ENCODE data around the gene PPDPF.

The PPDPF gene

GRCh38 chr20:63483834-63484233 is 36.7 kb upstream of the PPDPF start:
- Mint-ChIP-seq H3K4me1 (ENCODE audit: low read depth) (no peaks in the 10 kb centered on the region), H3K27ac (no peak overlapping the region), H3K9me3 (ENCODE audit: low read depth) (no peaks in the 10 kb centered on the region), H3K36me3 (no peaks in the 10 kb centered on the region), H3K4me3 (no peak overlapping the region), H3K27me3 (peaks cover 12% of the 10 kb centered on the region)

GRCh38 chr20:63484236-63484635 is 36.3 kb upstream of the PPDPF start:
- no peak overlapping the region for H3K4me3 Mint-ChIP-seq
- no peaks in the 10 kb centered on the region for H3K9me3 Mint-ChIP-seq (ENCODE audit: low read depth)
- no peaks in the 10 kb centered on the region for H3K4me1 Mint-ChIP-seq (ENCODE audit: low read depth)
- H3K36me3 Mint-ChIP-seq, result no peaks in the 10 kb centered on the region
- H3K27ac Mint-ChIP-seq, result no peak overlapping the region
- H3K27me3 Mint-ChIP-seq, result peaks cover 12% of the 10 kb centered on the region

GRCh38 chr20:63484651-63485403 is 35.7 kb upstream of the PPDPF start:
- Mint-ChIP-seq H3K9me3 (ENCODE audit: low read depth) (no peaks in the 10 kb centered on the region), H3K36me3 (no peaks in the 10 kb centered on the region), H3K4me1 (ENCODE audit: low read depth) (no peaks in the 10 kb centered on the region), H3K27ac (no peak overlapping the region), H3K27me3 (peaks cover 9% of the 10 kb centered on the region), H3K4me3 (no peak overlapping the region)

GRCh38 chr20:63486300-63486855 is 34.2 kb upstream of the PPDPF start:
- H3K27ac Mint-ChIP-seq, result no peak overlapping the region
- H3K36me3 Mint-ChIP-seq, result no peaks in the 10 kb centered on the region
- no peaks in the 10 kb centered on the region for H3K4me1 Mint-ChIP-seq (ENCODE audit: low read depth)
- H3K27me3 Mint-ChIP-seq, result peaks cover 6% of the 10 kb centered on the region
- no peaks in the 10 kb centered on the region for H3K9me3 Mint-ChIP-seq (ENCODE audit: low read depth)
- H3K4me3 Mint-ChIP-seq, result no peak overlapping the region

- Mint-ChIP-seq H3K9me3 (ENCODE audit: low read depth) (no peaks in the 10 kb centered on the region), H3K27me3 (peaks cover 6% of the 10 kb centered on the region), H3K36me3 (no peaks in the 10 kb centered on the region), H3K27ac (no peak overlapping the region), H3K4me1 (ENCODE audit: low read depth) (no peaks in the 10 kb centered on the region), H3K4me3 (no peak overlapping the region)
These were observed 33.3 kb upstream of the PPDPF start for GRCh38 chr20:63487116-63487764.

- Mint-ChIP-seq H3K27me3 (peaks cover 8% of the 10 kb centered on the region), H3K4me3 (no peak overlapping the region), H3K36me3 (no peaks in the 10 kb centered on the region), H3K27ac (no peak overlapping the region), H3K4me1 (ENCODE audit: low read depth) (no peaks in the 10 kb centered on the region), H3K9me3 (ENCODE audit: low read depth) (no peaks in the 10 kb centered on the region)
These were observed 32.8 kb upstream of the PPDPF start for GRCh38 chr20:63487781-63488241.

GRCh38 chr20:63488315-63489251 is 32.0 kb upstream of the PPDPF start:
- H3K9me3 Mint-ChIP-seq (ENCODE audit: low read depth), result no peaks in the 10 kb centered on the region
- H3K4me1 Mint-ChIP-seq (ENCODE audit: low read depth), result no peaks in the 10 kb centered on the region
- no peak overlapping the region for H3K27ac Mint-ChIP-seq
- H3K36me3 Mint-ChIP-seq, result no peaks in the 10 kb centered on the region
- peaks cover 8% of the 10 kb centered on the region for H3K27me3 Mint-ChIP-seq
- no peak overlapping the region for H3K4me3 Mint-ChIP-seq

GRCh38 chr20:63490416-63490815 is 30.1 kb upstream of the PPDPF start:
- Mint-ChIP-seq H3K4me1 (ENCODE audit: low read depth) (no peaks in the 10 kb centered on the region), H3K27me3 (peaks cover 4% of the 10 kb centered on the region)

GRCh38 chr20:63491078-63491477 is 29.5 kb upstream of the PPDPF start:
- H3K4me3 Mint-ChIP-seq, result no peak overlapping the region

More at GRCh38 chr20:63490416-63490815, 30.1 kb upstream of the PPDPF start:
- no peaks in the 10 kb centered on the region for H3K36me3 Mint-ChIP-seq
- H3K4me3 Mint-ChIP-seq, result no peak overlapping the region
- H3K9me3 Mint-ChIP-seq (ENCODE audit: low read depth), result no peaks in the 10 kb centered on the region
- H3K27ac Mint-ChIP-seq, result no peak overlapping the region

GRCh38 chr20:63491635-63492230 is 28.8 kb upstream of the PPDPF start:
- no peak overlapping the region for H3K27ac Mint-ChIP-seq
- no peak overlapping the region for H3K4me3 Mint-ChIP-seq
- H3K36me3 Mint-ChIP-seq, result no peaks in the 10 kb centered on the region
- peaks cover 1% of the 10 kb centered on the region for H3K27me3 Mint-ChIP-seq
- H3K9me3 Mint-ChIP-seq (ENCODE audit: low read depth), result no peaks in the 10 kb centered on the region
- H3K4me1 Mint-ChIP-seq (ENCODE audit: low read depth), result peaks cover 2% of the 10 kb centered on the region

More at GRCh38 chr20:63491078-63491477, 29.5 kb upstream of the PPDPF start:
- Mint-ChIP-seq H3K27ac (no peak overlapping the region), H3K27me3 (peaks cover 3% of the 10 kb centered on the region), H3K4me1 (ENCODE audit: low read depth) (no peaks in the 10 kb centered on the region), H3K36me3 (no peaks in the 10 kb centered on the region), H3K9me3 (ENCODE audit: low read depth) (no peaks in the 10 kb centered on the region)

GRCh38 chr20:63492518-63492917 is 28.0 kb upstream of the PPDPF start:
- no peak overlapping the region for H3K27ac Mint-ChIP-seq
- peaks cover 2% of the 10 kb centered on the region for H3K4me1 Mint-ChIP-seq (ENCODE audit: low read depth)
- H3K27me3 Mint-ChIP-seq, result peaks cover 2% of the 10 kb centered on the region
- H3K36me3 Mint-ChIP-seq, result no peaks in the 10 kb centered on the region
- no peaks in the 10 kb centered on the region for H3K9me3 Mint-ChIP-seq (ENCODE audit: low read depth)
- H3K4me3 Mint-ChIP-seq, result no peak overlapping the region

- Mint-ChIP-seq H3K4me3 (no peak overlapping the region), H3K27ac (no peak overlapping the region), H3K4me1 (ENCODE audit: low read depth) (peaks cover 2% of the 10 kb centered on the region), H3K27me3 (peaks cover 3% of the 10 kb centered on the region), H3K36me3 (no peaks in the 10 kb centered on the region), H3K9me3 (ENCODE audit: low read depth) (no peaks in the 10 kb centered on the region)
These were observed 27.6 kb upstream of the PPDPF start for GRCh38 chr20:63492982-63493381.

- H3K9me3 Mint-ChIP-seq (ENCODE audit: low read depth), result no peaks in the 10 kb centered on the region
- peaks cover 2% of the 10 kb centered on the region for H3K4me1 Mint-ChIP-seq (ENCODE audit: low read depth)
These were observed 27.0 kb upstream of the PPDPF start for GRCh38 chr20:63493563-63494020.

GRCh38 chr20:63494084-63494419 is 26.5 kb upstream of the PPDPF start:
- Mint-ChIP-seq H3K27ac (no peak overlapping the region), H3K4me3 (no peak overlapping the region), H3K9me3 (ENCODE audit: low read depth) (no peaks in the 10 kb centered on the region), H3K4me1 (ENCODE audit: low read depth) (peaks cover 2% of the 10 kb centered on the region), H3K27me3 (peaks cover 3% of the 10 kb centered on the region), H3K36me3 (no peaks in the 10 kb centered on the region)

More at GRCh38 chr20:63493563-63494020, 27.0 kb upstream of the PPDPF start:
- H3K36me3 Mint-ChIP-seq, result no peaks in the 10 kb centered on the region
- H3K27me3 Mint-ChIP-seq, result peaks cover 3% of the 10 kb centered on the region
- H3K4me3 Mint-ChIP-seq, result no peak overlapping the region
- no peak overlapping the region for H3K27ac Mint-ChIP-seq

Measured in activated naive CD8-positive, alpha-beta T cell (primary cell).